SJCRH30 (cell line): ENCODE results near the gene YEATS4. TPM values are rescaled to one million over a fixed set of nuclear protein-coding genes. Genes with fewer than 3 reads are reported as not detected.

Source experiments
- DNase-seq, 2 experiments: peaks; one replicate each; pipeline ENCODE4 v3.0.0-alpha.2; 2015 to 2020
- H3K27ac ChIP-seq: fragments of 250-450 bp; sonication (Bioruptor Pico); 2 replicates; pipeline ENCODE4 v1.5.1; 2020; ENCODE audit warnings: mild to moderate bottlenecking, moderate library complexity
- H3K27me3 ChIP-seq: fragments of 250-450 bp; sonication (Bioruptor Pico); 2 replicates; pipeline ENCODE4 v1.5.1; 2020; ENCODE audit warnings: mild to moderate bottlenecking, moderate library complexity
- H3K36me3 ChIP-seq: fragments of 250-450 bp; sonication (Bioruptor Pico); 2 replicates; pipeline ENCODE4 v1.5.1; 2020; ENCODE audit warnings: mild to moderate bottlenecking, moderate library complexity
- H3K4me1 ChIP-seq: fragments of 250-450 bp; sonication (Bioruptor Pico); 2 replicates; pipeline ENCODE4 v1.5.1; 2020; ENCODE audit warnings: mild to moderate bottlenecking, moderate library complexity
- H3K4me3 ChIP-seq: fragments of 250-450 bp; sonication (Bioruptor Pico); 2 replicates; pipeline ENCODE4 v1.5.1; 2020; ENCODE audit warnings: mild to moderate bottlenecking, moderate library complexity
- H3K9me3 ChIP-seq: fragments of 250-450 bp; sonication (Bioruptor Pico); replicated peaks from 2 replicates; pipeline ENCODE4 v1.5.1; 2020; ENCODE audit warnings: mild to moderate bottlenecking, moderate library complexity
- total RNA-seq: library from RNA; depleted of rRNA; stranded (reverse); fragments of >200 nt; shearing (Covaris generic); gene quantifications from 2 replicates; pipeline ENCODE4 v1.2.3, GENCODE V29; 2014; rRNA removed

Gene YEATS4
- total RNA-seq, 1 experiment from 2014 or later: 34.2 TPM

DNA sequence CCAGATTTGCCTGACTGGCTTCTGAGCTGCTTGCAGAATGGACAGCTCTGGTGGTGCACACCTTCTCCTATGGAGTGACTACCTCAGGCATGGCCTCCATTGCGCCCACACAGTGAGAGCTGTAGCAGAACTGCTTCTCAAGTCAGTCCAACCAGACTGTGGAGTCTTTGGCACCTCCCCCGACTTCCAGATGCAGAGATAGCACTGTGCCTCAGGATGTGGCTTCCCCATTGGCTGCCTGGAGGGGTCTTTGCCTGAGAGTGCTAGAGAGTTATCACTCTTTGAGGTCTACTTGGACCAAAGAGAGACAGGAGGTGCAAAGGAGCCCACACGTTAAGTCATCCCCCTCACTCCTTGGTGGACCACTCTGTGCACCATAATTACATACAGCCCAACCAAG is 65.9 kb downstream of the YEATS4 start:
- no peak for DNase-seq
- H3K4me1 ChIP-seq: no peaks in the 10 kb centered on the region; the same call in 1 of the 2 replicates
- no peaks in the 10 kb centered on the region for H3K36me3 ChIP-seq
- H3K27ac ChIP-seq: no peak overlapping the region
- no peaks in the 10 kb centered on the region for H3K9me3 ChIP-seq
- no peaks in the 10 kb centered on the region for H3K27me3 ChIP-seq
- no peak overlapping the region for H3K4me3 ChIP-seq

DNA sequence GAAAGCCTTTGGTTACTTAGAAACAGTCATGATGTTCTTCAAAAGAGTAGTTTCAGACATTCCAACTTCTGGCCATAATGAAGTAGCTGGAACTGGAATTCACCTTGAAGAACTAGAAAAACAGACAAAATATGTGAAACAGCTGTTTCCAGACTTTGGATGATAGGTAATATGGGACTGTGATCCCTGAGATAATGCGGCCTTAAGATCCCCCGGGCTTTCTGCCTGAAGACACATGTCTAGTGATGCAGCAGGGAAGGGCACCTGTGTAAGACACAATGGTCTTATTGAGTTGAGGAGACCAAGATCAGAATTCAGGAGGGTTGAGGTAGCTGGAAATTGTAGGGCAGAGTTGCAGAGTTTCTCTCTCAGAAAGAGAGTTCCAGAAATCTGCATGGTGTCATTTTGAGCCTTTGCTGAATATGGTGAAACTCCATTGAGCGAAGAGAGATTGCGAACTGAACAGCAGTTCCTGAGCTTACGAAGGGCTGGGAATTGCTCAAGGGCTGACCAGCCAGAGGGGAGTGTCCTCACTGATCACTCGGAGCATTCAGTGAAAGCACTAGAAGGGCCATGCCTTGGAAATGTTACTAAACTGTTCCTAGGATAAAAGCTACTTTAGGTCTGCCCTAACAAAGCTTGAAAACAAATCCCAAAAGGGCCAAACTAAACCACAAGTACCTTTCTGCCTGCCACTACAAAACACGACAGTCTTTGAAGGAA is 69.0 kb downstream of the YEATS4 start:
- no peaks in the 10 kb centered on the region for H3K9me3 ChIP-seq
- no peaks in the 10 kb centered on the region; the same call in 1 of the 2 replicates for H3K4me1 ChIP-seq
- no peak for DNase-seq
- H3K4me3 ChIP-seq: no peak overlapping the region
- H3K36me3 ChIP-seq: no peaks in the 10 kb centered on the region
- H3K27ac ChIP-seq: no peak overlapping the region
- no peaks in the 10 kb centered on the region for H3K27me3 ChIP-seq

DNA sequence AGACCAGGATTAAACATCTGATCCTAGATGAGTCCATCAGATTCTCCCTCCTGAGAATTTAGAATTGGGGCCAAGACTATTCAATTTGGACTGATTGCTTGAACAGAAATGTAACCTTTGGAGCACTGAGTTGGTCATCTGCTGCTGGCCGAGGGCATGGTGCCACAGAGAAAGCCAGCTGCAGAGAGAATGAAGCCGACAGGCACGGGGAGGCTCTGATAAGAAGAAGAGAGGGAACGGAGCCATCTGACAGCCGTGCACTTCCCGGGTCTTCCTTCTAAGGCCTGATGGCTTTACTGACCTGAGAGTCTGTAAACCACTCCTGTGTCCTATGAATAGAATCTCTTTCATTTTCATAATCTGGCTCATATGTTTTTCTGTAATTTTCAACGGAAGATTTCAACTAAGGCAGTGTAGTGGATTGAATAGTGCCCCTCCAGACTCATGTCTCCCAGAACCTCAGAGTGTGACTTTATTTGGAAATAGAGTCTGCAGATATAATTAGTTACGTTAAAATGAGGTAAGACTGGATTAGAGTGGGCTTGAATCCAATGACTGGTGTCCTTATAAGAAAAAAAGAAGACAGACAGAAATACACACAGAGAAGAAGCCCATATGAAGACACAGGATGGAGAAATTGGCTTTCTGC is 71.5 kb downstream of the YEATS4 start:
- Histone ChIP-seq H3K4me1 (no peaks in the 10 kb centered on the region; the same call in 1 of the 2 replicates), H3K36me3 (no peaks in the 10 kb centered on the region), H3K27ac (no peak overlapping the region), H3K27me3 (no peaks in the 10 kb centered on the region), H3K4me3 (no peak overlapping the region), H3K9me3 (no peaks in the 10 kb centered on the region)
- no peak for DNase-seq

DNA sequence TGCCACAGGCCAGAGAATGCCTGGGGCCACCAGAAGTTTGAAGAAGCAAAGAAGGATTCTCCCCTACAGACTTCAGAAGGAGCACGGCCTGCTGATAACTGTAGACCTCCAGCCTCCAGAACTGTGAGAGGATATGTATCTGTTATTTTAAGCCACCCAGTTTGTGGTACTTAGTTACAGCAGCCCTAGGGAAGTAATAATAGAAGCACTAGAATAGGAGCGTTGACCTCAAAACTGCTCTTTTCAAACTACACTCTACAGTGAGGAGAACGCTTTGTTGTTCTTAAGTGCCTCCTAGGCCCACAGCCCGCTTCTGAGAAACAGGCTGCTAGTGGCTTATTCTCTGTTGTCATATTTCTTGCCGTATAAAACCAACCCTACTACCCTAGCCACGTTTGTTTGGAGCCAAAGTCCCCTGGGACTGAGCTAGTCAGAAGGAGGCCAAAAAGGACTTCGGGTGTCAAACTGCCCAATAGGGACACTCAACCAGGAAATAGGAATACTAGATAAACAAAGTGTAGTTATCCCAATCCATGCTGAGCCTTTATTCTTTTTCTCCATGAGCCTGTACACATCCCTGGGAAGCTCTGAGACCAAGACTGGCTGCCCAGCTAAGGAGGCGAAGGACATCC is 72.2 kb downstream of the YEATS4 start:
- no peaks in the 10 kb centered on the region; the same call in 1 of the 2 replicates for H3K4me1 ChIP-seq
- DNase-seq: no peak
- no peak overlapping the region for H3K27ac ChIP-seq
- H3K4me3 ChIP-seq: no peak overlapping the region
- no peaks in the 10 kb centered on the region for H3K36me3 ChIP-seq
- no peaks in the 10 kb centered on the region for H3K9me3 ChIP-seq
- no peaks in the 10 kb centered on the region for H3K27me3 ChIP-seq

DNA sequence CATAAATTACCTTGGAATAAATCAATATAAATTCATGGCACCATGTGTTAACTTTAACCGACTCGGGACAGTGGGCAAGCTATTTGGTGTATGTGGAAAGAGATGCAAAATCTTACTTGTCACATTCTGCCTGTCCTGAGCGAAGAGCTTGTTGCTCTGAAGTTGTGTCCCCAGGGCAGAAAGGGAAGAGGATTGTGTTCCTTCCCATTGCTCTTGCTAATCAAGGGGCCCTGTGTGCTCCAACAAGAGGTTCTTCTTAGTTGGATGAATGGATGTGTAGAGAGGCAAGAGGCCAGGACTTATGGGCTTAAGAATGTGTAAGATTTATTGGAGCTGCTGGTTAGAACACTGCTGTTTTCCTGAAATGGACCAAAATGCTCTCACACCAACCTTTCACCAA is 74.1 kb downstream of the YEATS4 start:
- H3K4me1 ChIP-seq: no peaks in the 10 kb centered on the region
- H3K4me3 ChIP-seq: no peak overlapping the region
- H3K9me3 ChIP-seq: no peaks in the 10 kb centered on the region
- DNase-seq: no peak
- H3K27ac ChIP-seq: no peak overlapping the region
- H3K27me3 ChIP-seq: no peaks in the 10 kb centered on the region
- H3K36me3 ChIP-seq: no peaks in the 10 kb centered on the region

DNA sequence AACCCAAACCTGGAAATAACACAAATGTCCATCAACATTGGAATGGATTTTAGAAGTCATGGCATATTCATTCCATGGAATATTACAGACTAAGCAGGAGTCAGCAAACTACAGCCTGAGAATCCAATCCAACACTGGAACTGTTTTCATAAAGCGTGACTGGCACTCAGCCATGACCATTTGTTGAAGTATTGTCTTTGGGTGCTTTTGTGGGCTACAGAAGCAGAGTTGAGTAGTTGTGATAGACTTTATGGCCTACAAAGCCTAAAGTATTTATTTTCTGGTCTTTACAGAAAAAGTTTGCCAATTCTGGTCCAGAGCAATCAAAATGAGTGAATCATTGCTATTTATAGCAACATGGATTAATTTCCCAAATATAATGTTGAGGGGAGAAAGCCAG is 76.1 kb downstream of the YEATS4 start:
- DNase-seq: no peak
- H3K9me3 ChIP-seq: no peaks in the 10 kb centered on the region
- no peak overlapping the region for H3K4me3 ChIP-seq
- no peak overlapping the region for H3K27ac ChIP-seq
- H3K4me1 ChIP-seq: no peaks in the 10 kb centered on the region
- H3K36me3 ChIP-seq: no peaks in the 10 kb centered on the region
- no peaks in the 10 kb centered on the region for H3K27me3 ChIP-seq

DNA sequence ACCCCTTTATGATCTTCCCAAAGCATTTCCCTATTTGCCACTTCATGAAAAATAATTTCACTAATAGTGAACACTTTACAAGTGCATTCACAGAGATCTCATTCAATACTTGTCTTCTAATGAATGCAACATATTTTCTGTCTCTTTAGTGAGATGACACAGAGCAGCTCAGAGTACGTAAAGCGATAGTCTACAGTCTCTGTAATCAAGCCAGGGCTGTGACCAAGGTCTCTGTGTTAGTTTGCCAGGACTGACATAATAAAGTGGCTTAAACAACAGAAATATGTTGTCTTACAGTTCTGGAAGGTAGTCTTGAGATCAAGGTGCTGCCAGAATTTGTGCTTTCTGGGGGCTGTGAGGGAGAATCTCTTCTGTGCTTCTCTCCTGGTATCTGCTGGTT is 77.5 kb downstream of the YEATS4 start:
- no peak overlapping the region for H3K27ac ChIP-seq
- H3K4me1 ChIP-seq: no peaks in the 10 kb centered on the region
- H3K36me3 ChIP-seq: no peaks in the 10 kb centered on the region
- no peaks in the 10 kb centered on the region for H3K27me3 ChIP-seq
- H3K9me3 ChIP-seq: no peaks in the 10 kb centered on the region
- no peak for DNase-seq
- H3K4me3 ChIP-seq: no peak overlapping the region

DNA sequence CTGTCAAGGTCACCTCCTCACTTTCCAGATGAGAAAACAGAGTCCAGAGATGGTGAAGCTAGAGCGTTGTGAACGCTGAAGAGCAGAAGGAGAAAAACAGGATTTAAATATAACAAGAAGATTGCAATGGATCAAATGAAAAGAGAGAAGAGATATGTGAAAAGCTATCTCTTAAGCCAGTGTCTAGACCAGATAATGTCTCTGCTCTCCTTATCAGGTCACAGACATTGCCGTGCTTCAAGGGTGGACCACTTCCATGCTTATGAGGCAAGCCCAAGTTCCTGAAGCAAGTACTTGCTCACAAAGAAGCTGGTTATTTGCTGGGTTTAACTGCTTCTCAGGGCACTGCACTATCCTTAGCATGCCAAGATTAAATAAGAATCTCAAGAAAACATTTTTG is 79.0 kb downstream of the YEATS4 start:
- Histone ChIP-seq H3K27me3 (no peaks in the 10 kb centered on the region), H3K4me1 (no peaks in the 10 kb centered on the region), H3K9me3 (no peaks in the 10 kb centered on the region), H3K36me3 (no peaks in the 10 kb centered on the region), H3K27ac (no peak overlapping the region), H3K4me3 (no peak overlapping the region)
- DNase-seq: no peak

DNA sequence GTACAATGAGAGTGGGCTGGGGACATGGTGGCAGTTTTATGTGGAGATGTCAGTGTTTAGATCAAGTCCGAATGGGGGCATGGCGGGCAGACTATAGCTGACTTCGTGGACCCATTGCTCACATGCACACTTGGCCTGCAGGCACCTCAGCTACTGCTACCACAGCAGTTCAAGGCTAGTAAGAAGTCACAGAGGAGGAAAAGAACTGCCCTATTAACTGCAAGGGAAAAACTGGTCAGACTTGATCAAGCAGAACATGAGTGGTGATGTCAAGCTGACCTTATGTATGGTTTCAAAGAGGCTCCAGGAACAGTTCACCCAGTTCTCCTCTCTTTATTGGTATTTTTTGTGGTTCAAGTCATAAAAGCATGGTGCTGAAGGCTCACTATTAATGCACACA is 80.5 kb downstream of the YEATS4 start:
- no peaks in the 10 kb centered on the region for H3K4me1 ChIP-seq
- no peaks in the 10 kb centered on the region for H3K27me3 ChIP-seq
- H3K27ac ChIP-seq: no peak overlapping the region
- no peaks in the 10 kb centered on the region for H3K9me3 ChIP-seq
- no peaks in the 10 kb centered on the region for H3K36me3 ChIP-seq
- DNase-seq: no peak
- H3K4me3 ChIP-seq: no peak overlapping the region

Other genes with a start within 250 kb of the YEATS4 start
- gene CPSF6, start 120.2 kb upstream of the YEATS4 start, total RNA-seq: 92.9 and 123 TPM in 2 replicates
- gene LYZ, start 11.4 kb upstream of the YEATS4 start, total RNA-seq: 0.10 TPM in 1 of 2 replicates, not detected in the other
- gene FRS2, start 110.6 kb downstream of the YEATS4 start, total RNA-seq: 25.9 and 28.4 TPM in 2 replicates
- 355 and 361 TPM in 2 replicates for gene CCT2, start 225.7 kb downstream of the YEATS4 start, total RNA-seq